T-helper 2 cell treated with Interferon-gamma antibody and Interleukin-4, amounts not matched to agents 100 ng/mL and 5 ng/mL, for 36 hours (primary cell): ENCODE data around the gene KCNIP1. TPM values are rescaled to one million over a fixed set of nuclear protein-coding genes. Genes with fewer than 3 reads are reported as not detected.

Experiments
- intact Hi-C: fragments of 100-400 bp; cut with micrococcal nuclease; formaldehyde crosslinking; loops from one replicate; pipeline ENCODE4 v1.15.1; 2023
- total RNA-seq: library from RNA; stranded (reverse); gene quantifications from 2 replicates; pipeline ENCODE4 v1.2.3, GENCODE V29; 2022

The KCNIP1 gene
- total RNA-seq, 1 donor from 2014 or later: not detected

GRCh38 chr5:170640731-170641588, 137.1 kb downstream of the KCNIP1 start:
- intact Hi-C loops: no loop called here

DNA sequence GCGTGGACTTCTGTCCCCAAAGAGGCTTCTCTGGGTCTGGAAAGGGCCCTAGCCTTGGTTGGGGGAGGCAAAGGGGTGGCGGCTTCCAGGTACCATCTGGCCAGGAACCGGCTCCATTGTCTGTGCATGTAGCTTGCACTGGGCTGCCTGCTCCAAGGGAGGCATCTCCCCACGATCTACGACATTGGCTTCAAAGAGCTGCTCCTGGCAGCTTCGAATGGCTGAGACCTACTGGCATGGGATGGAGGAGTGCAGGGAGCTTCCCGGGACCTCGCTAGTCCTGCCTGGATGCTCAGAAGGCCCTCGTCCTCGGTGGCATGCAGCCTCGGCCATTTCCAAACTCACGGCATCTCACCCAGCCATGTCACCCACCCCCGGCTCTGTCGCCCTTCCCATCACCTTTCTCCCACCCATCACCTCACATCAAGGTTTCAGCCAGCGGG, 137.8 kb downstream of the KCNIP1 start:
- intact Hi-C loops: no loop called here

DNA sequence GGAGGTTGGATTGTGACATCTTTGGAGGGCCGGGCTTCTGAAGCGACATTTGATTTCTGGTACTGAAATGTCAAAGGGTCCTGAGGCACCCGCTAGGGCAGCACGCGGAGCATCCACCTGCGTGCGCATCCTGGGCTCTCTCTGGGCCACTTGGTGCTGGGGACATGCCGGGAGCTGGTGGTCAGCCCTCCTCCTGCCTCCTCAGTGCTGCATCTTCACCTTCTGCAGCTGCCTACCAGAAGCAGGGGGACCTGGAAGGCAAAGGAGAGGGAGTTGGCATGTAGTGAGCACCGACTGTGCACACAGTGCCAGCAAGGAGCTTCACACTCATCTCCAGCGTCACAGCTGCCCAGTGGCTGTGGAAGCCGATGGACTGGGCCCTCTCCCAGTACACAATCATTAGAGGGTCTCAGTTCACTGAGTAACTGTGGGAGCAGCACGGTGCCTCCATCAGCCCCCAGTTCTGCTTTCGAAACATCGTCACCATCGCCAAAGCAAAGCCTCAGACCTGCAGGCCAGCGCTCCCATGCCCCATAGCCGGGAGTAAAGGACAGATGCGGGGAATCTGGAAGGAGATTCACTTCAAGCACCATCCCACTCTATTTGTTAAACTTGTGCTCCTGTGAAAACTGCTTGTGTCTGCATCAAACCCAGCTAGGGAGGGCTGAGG, 138.4 kb downstream of the KCNIP1 start:
- intact Hi-C loops: no loop called here

DNA sequence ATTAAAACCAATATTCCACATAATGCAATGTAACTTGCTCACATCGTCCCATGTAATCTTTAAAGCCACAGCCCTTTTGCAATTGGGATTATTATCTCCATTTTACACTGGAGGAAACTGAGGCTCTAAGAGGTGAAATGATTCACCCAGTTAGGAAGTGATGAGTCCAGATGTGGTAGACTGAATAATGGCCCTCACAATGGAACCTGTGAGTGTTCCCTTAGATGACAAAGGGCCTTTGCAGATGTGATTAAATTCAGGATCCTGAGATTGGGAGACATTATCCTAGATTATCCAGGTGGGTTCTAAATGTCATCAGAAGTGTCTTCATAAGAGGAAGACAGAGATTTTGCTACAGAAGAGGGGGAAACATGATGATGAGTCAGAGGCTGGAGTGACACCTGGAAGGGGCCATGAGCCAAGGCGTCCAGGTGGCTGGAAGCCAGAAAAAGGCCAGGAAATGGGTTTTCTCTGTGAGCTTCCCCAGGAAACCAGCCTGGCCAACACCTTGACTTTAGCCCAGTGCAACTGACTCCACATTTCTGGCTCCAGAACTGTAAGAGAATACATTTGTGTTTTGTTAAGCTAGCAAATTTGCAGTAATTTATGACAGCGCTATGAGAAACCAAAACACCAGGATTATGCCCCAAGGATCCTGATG, 139.1 kb downstream of the KCNIP1 start:
- intact Hi-C loops: no loop called here

DNA sequence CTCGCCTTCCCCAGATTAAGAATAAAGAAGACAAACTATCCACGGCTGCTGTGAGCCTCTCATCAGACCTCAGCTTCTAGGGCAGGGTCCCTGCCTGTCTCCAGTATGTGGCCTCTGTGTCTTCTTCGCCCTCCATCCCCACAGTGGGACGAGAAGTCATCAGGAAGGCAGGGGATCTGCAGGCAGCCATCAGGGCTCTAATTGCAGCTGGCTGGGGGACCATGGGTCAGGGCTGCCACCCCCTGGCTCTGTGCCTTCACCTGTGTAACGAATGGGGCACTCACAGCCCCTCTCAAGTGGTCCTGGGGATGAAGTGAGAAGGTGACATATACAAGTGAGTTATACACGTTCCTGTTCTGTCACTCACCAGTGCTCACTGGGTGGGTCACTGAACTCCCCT, 139.8 kb downstream of the KCNIP1 start:
- intact Hi-C loops: no loop called here

DNA sequence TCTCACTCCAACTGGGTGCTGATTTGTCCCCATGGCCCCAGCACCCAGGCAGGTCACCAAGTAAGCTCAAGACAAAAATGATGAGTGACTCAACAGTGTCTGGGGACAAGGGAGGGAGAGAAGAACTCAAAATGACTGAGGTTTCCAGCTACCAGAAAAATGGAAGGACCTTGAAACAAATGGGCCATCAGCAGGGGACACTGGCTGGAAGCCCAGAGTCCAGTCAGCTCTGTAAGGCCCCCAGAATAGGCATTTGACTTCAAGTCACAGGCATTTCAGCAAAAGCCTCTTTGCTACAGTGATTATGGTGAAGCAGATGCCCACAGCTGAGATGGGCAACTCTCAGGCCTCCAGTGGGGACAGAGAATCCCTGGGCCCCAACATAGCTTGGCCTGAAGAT, 140.7 kb downstream of the KCNIP1 start:
- intact Hi-C loops: no loop called here

GRCh38 chr5:170648541-170648940, 144.7 kb downstream of the KCNIP1 start:
- intact Hi-C loops: no loop called here

GRCh38 chr5:170650850-170651249, 147.0 kb downstream of the KCNIP1 start:
- intact Hi-C loops: no loop called here

GRCh38 chr5:170651604-170652277, 147.9 kb downstream of the KCNIP1 start:
- intact Hi-C loops: no loop called here

- intact Hi-C loops: no loop called here
These were observed 151.7 kb downstream of the KCNIP1 start for GRCh38 chr5:170655476-170655875.

- intact Hi-C loops: no loop called here
These were observed 152.1 kb downstream of the KCNIP1 start for GRCh38 chr5:170655920-170656319.

DNA sequence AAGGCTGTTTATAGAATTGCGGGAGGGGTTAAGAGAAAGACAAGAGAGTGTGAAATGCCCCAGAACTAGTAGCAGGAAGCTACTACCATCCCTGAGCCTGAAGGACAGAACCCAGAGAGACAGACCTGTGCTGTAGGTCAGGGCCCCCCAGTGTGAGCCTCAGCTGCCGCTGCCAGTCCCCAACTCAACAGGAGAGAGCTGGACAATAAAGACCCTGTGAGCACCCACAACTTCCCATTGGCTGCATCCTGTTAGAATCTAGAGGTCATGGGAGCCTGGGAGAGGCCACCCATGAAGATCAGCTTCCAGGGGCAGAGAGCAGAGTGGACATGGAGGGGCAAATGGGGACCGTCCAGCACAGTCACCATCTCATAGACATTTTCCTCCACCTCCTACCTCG, 152.5 kb downstream of the KCNIP1 start:
- intact Hi-C loops: no loop called here

- intact Hi-C loops: no loop called here
These were observed 156.7 kb downstream of the KCNIP1 start for GRCh38 chr5:170660531-170660930.

DNA sequence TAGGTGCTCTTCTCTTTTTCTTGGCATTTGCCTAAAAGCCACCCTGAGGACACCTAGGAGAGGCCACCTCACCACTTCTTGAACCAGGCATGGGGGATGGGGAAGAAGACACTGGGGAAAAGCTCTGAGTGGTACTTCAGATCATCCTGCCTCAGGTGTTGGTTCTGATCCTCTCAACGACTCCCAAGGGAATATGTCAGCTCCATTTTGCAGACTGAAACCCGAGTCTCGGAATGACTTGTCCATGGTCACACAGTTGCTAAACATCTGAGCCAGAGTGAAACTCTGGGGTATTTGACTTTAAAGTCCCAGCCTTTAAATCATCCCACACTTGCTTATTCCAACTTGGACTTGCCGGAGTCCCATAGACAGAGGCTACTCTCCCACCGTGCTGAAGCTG, 159.1 kb downstream of the KCNIP1 start:
- intact Hi-C loops: no loop called here

- intact Hi-C loops: no loop called here
These were observed 175.0 kb downstream of the KCNIP1 start for GRCh38 chr5:170678811-170679210.

DNA sequence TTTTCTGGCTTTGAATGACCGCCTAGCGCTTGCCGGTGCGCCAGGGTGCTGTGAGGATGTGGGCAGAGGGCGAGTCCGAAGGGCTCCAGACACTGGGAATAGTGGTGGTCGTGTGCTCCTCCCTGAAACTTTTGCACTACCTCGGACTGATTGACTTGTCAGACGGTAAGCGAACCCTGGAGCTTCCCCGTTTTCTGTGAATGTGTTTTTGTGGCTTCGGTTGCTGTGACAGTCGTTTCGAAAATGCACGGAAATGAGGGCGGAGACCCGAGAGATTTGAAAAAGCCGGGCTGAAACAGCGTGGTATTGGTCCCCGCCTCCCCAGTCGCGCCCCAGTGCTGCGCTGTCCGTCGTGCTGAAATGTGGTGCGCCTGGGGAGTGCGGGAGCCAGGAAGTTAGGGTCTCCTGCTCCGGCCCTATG, 177.2 kb downstream of the KCNIP1 start:
- intact Hi-C loops: loop anchor here (2.0 kb wide), 1 partner anchor 42 kb away; no protein-coding TSS in a partner anchor

DNA sequence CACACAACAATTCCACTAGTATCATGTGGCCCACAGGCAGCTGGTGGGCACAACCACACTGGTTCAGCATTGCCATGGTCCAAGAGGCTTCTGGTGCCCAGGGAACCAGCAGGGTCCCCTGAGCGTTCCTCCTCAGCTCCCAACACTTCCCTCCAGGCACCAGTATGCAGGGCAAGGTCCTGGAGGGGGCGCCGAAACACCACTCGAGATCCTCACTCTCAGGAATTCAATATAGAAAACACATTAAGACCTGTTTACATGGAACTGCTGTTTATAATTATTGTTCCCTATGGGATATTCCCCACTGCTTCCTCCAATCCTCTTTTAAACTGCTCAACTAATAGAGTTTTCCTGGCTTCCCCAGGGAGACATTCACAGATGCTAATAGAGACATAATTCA, 187.8 kb downstream of the KCNIP1 start:
- intact Hi-C loops: no loop called here

GRCh38 chr5:170693701-170694100, 189.9 kb downstream of the KCNIP1 start:
- intact Hi-C loops: no loop called here

- intact Hi-C loops: no loop called here
These were observed 191.1 kb downstream of the KCNIP1 start for GRCh38 chr5:170694911-170695310.

DNA sequence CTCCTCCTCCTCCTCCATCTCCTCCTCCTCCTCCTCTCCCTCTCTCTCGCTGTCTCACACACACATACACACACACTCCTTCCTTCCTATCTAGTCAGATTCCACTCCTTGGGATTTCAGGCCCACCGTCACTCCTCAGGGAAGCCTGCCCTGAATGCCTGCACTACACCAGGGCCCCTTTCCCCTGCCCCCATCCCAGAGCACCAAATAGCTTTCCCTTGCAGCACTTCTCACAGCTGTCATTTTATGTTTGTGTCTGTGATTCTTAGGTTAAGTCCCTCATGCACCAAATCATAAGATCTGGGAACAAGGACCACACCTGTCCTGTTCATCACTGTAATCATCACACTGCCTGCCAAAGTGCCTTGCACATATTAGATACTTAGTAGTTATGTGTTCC, 193.2 kb downstream of the KCNIP1 start:
- intact Hi-C loops: no loop called here

- intact Hi-C loops: no loop called here
These were observed 196.7 kb downstream of the KCNIP1 start for GRCh38 chr5:170700503-170700902.

- intact Hi-C loops: no loop called here
These were observed 197.5 kb downstream of the KCNIP1 start for GRCh38 chr5:170701334-170701733.
